ENCODE measurements around the gene ATG3.

DNA sequence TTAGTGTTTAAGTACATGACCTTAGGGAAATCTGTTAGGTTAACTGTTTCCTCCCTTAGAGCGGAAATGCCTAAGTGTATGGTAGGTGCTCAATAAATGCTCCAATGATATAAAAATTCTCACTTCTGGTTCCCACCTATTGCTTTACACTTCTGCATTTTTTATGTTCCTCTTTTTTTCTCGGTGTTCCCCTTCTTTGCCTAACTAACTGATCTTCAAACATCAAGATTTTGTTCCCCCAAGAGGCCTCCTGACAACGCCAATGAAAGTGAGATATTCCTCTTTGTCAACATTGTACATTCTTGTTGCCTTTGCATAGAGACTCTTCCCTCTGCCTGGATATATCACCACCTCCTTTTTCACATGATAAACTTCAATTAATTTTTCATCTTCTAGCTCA lies 17.5 kb upstream of the ATG3 start:
- TF ChIP-seq, protein P1, sequence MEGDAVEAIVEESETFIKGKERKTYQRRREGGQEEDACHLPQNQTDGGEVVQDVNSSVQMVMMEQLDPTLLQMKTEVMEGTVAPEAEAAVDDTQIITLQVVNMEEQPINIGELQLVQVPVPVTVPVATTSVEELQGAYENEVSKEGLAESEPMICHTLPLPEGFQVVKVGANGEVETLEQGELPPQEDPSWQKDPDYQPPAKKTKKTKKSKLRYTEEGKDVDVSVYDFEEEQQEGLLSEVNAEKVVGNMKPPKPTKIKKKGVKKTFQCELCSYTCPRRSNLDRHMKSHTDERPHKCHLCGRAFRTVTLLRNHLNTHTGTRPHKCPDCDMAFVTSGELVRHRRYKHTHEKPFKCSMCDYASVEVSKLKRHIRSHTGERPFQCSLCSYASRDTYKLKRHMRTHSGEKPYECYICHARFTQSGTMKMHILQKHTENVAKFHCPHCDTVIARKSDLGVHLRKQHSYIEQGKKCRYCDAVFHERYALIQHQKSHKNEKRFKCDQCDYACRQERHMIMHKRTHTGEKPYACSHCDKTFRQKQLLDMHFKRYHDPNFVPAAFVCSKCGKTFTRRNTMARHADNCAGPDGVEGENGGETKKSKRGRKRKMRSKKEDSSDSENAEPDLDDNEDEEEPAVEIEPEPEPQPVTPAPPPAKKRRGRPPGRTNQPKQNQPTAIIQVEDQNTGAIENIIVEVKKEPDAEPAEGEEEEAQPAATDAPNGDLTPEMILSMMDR (IDR thresholded peaks at IDR 0.05 in 4 of 5, conservative IDR thresholded peaks at IDR 0.05 in 1 of 5): no peak
- TF ChIP-seq POLR2A (IDR thresholded peaks at IDR 0.05): no peak

Measured in gastrocnemius medialis (tissue), 4 donors.